Gastroesophageal sphincter (tissue), 4 donors: Measurements from ENCODE around the gene SRPK1. TPM values are rescaled to one million over a fixed set of nuclear protein-coding genes. Genes with fewer than 3 reads are reported as not detected.

ENCODE experiments used
- ATAC-seq: fragments of 150-250 bp; one replicate; pipeline ENCODE4 v1.9.1; 2016; ENCODE audit warnings: mild to moderate bottlenecking, moderate library complexity
- H3K27ac ChIP-seq, 4 donors: fragments of 200-600 bp; sonication (generic) in 3 of 4; 1 replicate in 3 of 4; 2 replicates in 1 of 4; pipeline ENCODE4 v1.5.1; 2016 to 2019
- H3K27me3 ChIP-seq: fragments of 200-600 bp; sonication (generic); one replicate; pipeline ENCODE4 v1.5.1; 2019
- H3K36me3 ChIP-seq, 2 donors: fragments of 200-600 bp; sonication (generic); one replicate each; pipeline ENCODE4 v1.5.1; 2019; ENCODE audit warnings: control low read depth in 1 of 2
- H3K4me1 ChIP-seq, 3 donors: fragments of 200-600 bp; sonication (generic); 1 replicate in 2 of 3; 2 replicates in 1 of 3; pipeline ENCODE4 v1.5.1; 2016 to 2019; ENCODE audit warnings: control low read depth in 2 of 3
- H3K4me3 ChIP-seq, 2 donors: fragments of 200-600 bp; sonication (generic); one replicate each; pipeline ENCODE4 v1.5.1; 2019; ENCODE audit warnings: mild to moderate bottlenecking in 1 of 2, moderate library complexity in 1 of 2
- H3K9me3 ChIP-seq, 3 donors: fragments of 200-600 bp; sonication (generic); one replicate each; pipeline ENCODE4 v1.5.1; 2017 to 2019; ENCODE audit warnings: control low read depth in 2 of 3
- CTCF ChIP-seq, 4 experiments: fragments of 200-600 bp in 2 of 4; fragments of 450-650 bp in 2 of 4; sonication (generic) in 1 of 4; IDR thresholded peaks; one replicate each; pipeline ENCODE4 v1.5.1; 2017 to 2019; ENCODE audit warnings: antibody characterized with exemption in 4 of 4, mild to moderate bottlenecking in 2 of 4, moderate library complexity in 2 of 4
- EP300 ChIP-seq: sonication (generic); formaldehyde crosslinking; IDR thresholded peaks from one replicate; pipeline ENCODE4 v1.6.1; 2017; ENCODE audit warnings: antibody characterized with exemption, mild to moderate bottlenecking
- POLR2A ChIP-seq, 2 donors: fragments of 450-650 bp; IDR thresholded peaks; one replicate each; pipeline ENCODE4 v1.6.1; 2017; ENCODE audit warnings: antibody characterized with exemption in 2 of 2, mild to moderate bottlenecking in 2 of 2, moderate library complexity in 1 of 2
- POLR2AphosphoS5 ChIP-seq: sonication (generic); formaldehyde crosslinking; IDR thresholded peaks from one replicate; pipeline ENCODE4 v1.6.1; 2017; ENCODE audit warnings: antibody characterized with exemption
- WGBS, 2 donors: methylation state at CpG; one replicate each; pipeline ENCODE4 v1.1.5; 2018; ENCODE audit warnings: low coverage in 1 of 2; 5-methylcytosine and 5-hydroxymethylcytosine counted together
- total RNA-seq, 4 donors: library from RNA; depleted of rRNA; stranded (reverse); fragments of >200 nt; gene quantifications; one replicate each; pipeline ENCODE4 v1.1.0, GENCODE V29; 2016

SRPK1 gene
- total RNA-seq, 4 donors from 2014 or later: 32.2 to 45.0 (median 37.4) TPM

- Histone ChIP-seq H3K27ac (no peak overlapping the region), H3K4me3 (no peak overlapping the region), H3K36me3 (peaks cover 0 to 26% of the 10 kb centered on the region in 2 donors), H3K27me3 (no peaks in the 10 kb centered on the region), H3K9me3 (peaks cover 0 to 6% (median 0%) of the 10 kb centered on the region in 3 donors), H3K4me1 (no peaks in the 10 kb centered on the region)
- TF ChIP-seq POLR2AphosphoS5: no peak
- no peak for TF ChIP-seq POLR2A (IDR thresholded peaks at IDR 0.05)
- no peak for TF ChIP-seq CTCF (IDR thresholded peaks at IDR 0.05)
- TF ChIP-seq EP300: no peak
- ATAC-seq: no peak
- WGBS, 2 donors: 62 to 64% methylated on average over 2 of the region's 2 CpGs
These were observed 15.6 kb downstream of the SRPK1 start for GRCh38 chr6:35905141-35905785.

GRCh38 chr6:35903679-35904078, 17.2 kb downstream of the SRPK1 start:
- TF ChIP-seq CTCF (IDR thresholded peaks at IDR 0.05) (no peak), POLR2AphosphoS5 (no peak), EP300 (no peak), POLR2A (IDR thresholded peaks at IDR 0.05) (no peak)
- Histone ChIP-seq H3K27ac (no peak overlapping the region), H3K4me3 (no peak overlapping the region), H3K9me3 (no peaks in the 10 kb centered on the region), H3K36me3 (peaks cover 0 to 13% of the 10 kb centered on the region in 2 donors), H3K4me1 (no peaks in the 10 kb centered on the region), H3K27me3 (no peaks in the 10 kb centered on the region)
- no peak for ATAC-seq
- WGBS, 2 donors: 96 to 98% methylated on average over 4 of the region's 4 CpGs

- Histone ChIP-seq H3K4me3 (no peak overlapping the region), H3K36me3 (peaks cover 0 to 13% of the 10 kb centered on the region in 2 donors), H3K4me1 (no peaks in the 10 kb centered on the region), H3K9me3 (no peaks in the 10 kb centered on the region), H3K27ac (no peak overlapping the region), H3K27me3 (no peaks in the 10 kb centered on the region)
- no peak for ATAC-seq
- TF ChIP-seq POLR2A (IDR thresholded peaks at IDR 0.05): no peak
- no peak for TF ChIP-seq POLR2AphosphoS5
- no peak for TF ChIP-seq CTCF (IDR thresholded peaks at IDR 0.05)
- TF ChIP-seq EP300: no peak
- 88 to 92% methylated on average over 4 of the region's 4 CpGs for WGBS, 2 donors
These were observed 20.4 kb downstream of the SRPK1 start for GRCh38 chr6:35900448-35900847.

GRCh38 chr6:35898003-35898402, 22.9 kb downstream of the SRPK1 start:
- ATAC-seq: no peak

More at GRCh38 chr6:35898003-35898402, 22.9 kb downstream of the SRPK1 start:
- no peak overlapping the region for H3K4me3 ChIP-seq
- TF ChIP-seq CTCF (IDR thresholded peaks at IDR 0.05): no peak
- TF ChIP-seq POLR2AphosphoS5: no peak
- no peak for TF ChIP-seq EP300
- no peak for TF ChIP-seq POLR2A (IDR thresholded peaks at IDR 0.05)
- no peaks in the 10 kb centered on the region for H3K9me3 ChIP-seq
- no peaks in the 10 kb centered on the region for H3K27me3 ChIP-seq
- H3K4me1 ChIP-seq: no peaks in the 10 kb centered on the region
- H3K36me3 ChIP-seq: no peaks in the 10 kb centered on the region
- no peak overlapping the region for H3K27ac ChIP-seq
- WGBS, 2 donors: 92 to 95% methylated on average over 2 of the region's 2 CpGs
